Thoracic aorta (tissue), 2 donors: ENCODE data around the gene PTPRN2. TPM values are rescaled to one million over a fixed set of nuclear protein-coding genes. Genes with fewer than 3 reads are reported as not detected.
"Not testable (repeated sequence)": the region's sequence is repeated elsewhere in the genome, so short reads cannot be mapped to it uniquely, and the experiment has no call there.

Source experiments
- ATAC-seq: fragments of 150-250 bp; one replicate; pipeline ENCODE4 v1.8.0; 2017; ENCODE audit warnings: low read depth; ENCODE audit not compliant: insufficient number of reproducible peaks, low FRiP score
- DNase-seq: peaks from one replicate; pipeline ENCODE4 v3.0.0-alpha.2; 2020; ENCODE audit warnings: low spot score
- H3K27ac ChIP-seq, 2 donors: fragments of 200-600 bp; sonication (generic); 1 replicate in 1 of 2; 2 replicates in 1 of 2; pipeline ENCODE4 v1.5.1; 2016; ENCODE audit warnings: mild to moderate bottlenecking in 2 of 2, moderate library complexity in 2 of 2
- H3K27me3 ChIP-seq: fragments of 200-600 bp; sonication (generic); replicated peaks from 2 replicates; pipeline ENCODE4 v1.6.0; 2016; ENCODE audit warnings: mild to moderate bottlenecking; ENCODE audit not compliant: insufficient read depth
- H3K36me3 ChIP-seq: fragments of 200-600 bp; sonication (generic); one replicate; pipeline ENCODE4 v1.5.1; 2016
- H3K4me1 ChIP-seq, 2 donors: fragments of 200-600 bp; sonication (generic); 1 replicate in 1 of 2; 2 replicates in 1 of 2; pipeline versions ENCODE4 v1.5.1 to v1.6.0; 2016; ENCODE audit warnings: low read depth in 2 of 2, mild to moderate bottlenecking in 1 of 2; ENCODE audit not compliant: control insufficient read depth in 1 of 2
- H3K4me3 ChIP-seq: fragments of 200-600 bp; sonication (generic); 2 replicates; pipeline ENCODE4 v1.5.1; 2016; ENCODE audit warnings: mild to moderate bottlenecking
- H3K9me3 ChIP-seq: fragments of 200-600 bp; sonication (generic); 2 replicates; pipeline ENCODE4 v1.5.1; 2016
- total RNA-seq, 2 donors: library from RNA; depleted of rRNA; stranded (reverse); fragments of >200 nt; gene quantifications; one replicate each; pipeline versions ENCODE4 v1.1.0 to v1.2.3, GENCODE V29; 2016
- TF ChIP-seq, protein P1 (sequence below): fragments of 200-600 bp; sonication (generic); IDR thresholded peaks from one replicate; pipeline ENCODE4 v1.5.1; 2019; ENCODE audit warnings: antibody characterized with exemption

Gene PTPRN2
- total RNA-seq, 2 donors from 2014 or later = 2.2 to 3.1 TPM

DNA sequence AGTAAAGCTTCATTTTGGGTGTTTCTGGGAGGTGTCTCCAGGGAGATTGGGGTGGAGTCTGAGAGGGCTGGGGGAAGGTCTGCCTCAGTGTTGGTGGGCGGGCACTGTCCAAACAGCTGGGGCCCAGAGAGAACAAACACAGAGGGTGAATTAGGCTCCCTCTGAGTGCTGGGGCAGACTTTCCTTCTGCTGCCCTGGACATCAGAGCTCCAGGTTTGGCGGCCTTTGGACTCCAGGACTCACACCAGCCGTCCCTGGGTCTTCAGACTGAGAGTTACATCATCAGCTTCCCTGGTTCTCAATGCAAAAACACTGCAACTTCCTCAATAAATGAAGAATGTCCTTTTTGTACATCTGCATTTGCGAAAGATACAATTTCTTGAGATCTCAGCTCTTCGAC is 427.4 kb downstream of the PTPRN2 start:
- TF ChIP-seq, protein P1, sequence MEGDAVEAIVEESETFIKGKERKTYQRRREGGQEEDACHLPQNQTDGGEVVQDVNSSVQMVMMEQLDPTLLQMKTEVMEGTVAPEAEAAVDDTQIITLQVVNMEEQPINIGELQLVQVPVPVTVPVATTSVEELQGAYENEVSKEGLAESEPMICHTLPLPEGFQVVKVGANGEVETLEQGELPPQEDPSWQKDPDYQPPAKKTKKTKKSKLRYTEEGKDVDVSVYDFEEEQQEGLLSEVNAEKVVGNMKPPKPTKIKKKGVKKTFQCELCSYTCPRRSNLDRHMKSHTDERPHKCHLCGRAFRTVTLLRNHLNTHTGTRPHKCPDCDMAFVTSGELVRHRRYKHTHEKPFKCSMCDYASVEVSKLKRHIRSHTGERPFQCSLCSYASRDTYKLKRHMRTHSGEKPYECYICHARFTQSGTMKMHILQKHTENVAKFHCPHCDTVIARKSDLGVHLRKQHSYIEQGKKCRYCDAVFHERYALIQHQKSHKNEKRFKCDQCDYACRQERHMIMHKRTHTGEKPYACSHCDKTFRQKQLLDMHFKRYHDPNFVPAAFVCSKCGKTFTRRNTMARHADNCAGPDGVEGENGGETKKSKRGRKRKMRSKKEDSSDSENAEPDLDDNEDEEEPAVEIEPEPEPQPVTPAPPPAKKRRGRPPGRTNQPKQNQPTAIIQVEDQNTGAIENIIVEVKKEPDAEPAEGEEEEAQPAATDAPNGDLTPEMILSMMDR = no peak
- Histone ChIP-seq H3K27ac (no peak overlapping the region), H3K4me1 (no peaks in the 10 kb centered on the region), H3K9me3 (no peaks in the 10 kb centered on the region), H3K27me3 (no peaks in the 10 kb centered on the region), H3K36me3 (no peaks in the 10 kb centered on the region), H3K4me3 (no peak overlapping the region)
- DNase-seq = no peak
- ATAC-seq = no peak

DNA sequence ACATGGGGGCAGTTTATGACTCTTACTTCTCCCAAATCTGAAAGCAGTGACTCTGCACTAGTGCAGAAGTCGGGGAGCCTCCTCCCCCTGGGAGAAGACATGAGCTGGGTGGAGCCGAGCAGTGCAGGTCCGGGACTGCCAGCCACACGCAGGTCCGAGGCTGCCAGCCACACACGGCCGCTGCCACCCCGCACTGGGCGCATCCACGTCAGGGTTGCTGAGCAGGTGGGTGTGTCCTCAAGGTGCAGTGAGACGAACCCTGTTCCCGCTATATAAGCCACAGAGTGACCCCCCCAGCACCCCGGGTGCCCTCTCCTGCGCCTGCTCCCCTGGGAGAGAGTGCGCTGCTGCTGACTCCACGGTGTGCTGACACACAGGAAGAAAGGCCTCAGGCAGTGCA is 430.2 kb downstream of the PTPRN2 start:
- H3K4me3 ChIP-seq = no peak overlapping the region
- H3K27me3 ChIP-seq = no peaks in the 10 kb centered on the region
- H3K4me1 ChIP-seq = no peaks in the 10 kb centered on the region
- DNase-seq (no peak), ATAC-seq (no peak)
- TF ChIP-seq, protein P1 = no peak
- no peaks in the 10 kb centered on the region for H3K36me3 ChIP-seq
- no peaks in the 10 kb centered on the region for H3K9me3 ChIP-seq
- no peak overlapping the region for H3K27ac ChIP-seq

DNA sequence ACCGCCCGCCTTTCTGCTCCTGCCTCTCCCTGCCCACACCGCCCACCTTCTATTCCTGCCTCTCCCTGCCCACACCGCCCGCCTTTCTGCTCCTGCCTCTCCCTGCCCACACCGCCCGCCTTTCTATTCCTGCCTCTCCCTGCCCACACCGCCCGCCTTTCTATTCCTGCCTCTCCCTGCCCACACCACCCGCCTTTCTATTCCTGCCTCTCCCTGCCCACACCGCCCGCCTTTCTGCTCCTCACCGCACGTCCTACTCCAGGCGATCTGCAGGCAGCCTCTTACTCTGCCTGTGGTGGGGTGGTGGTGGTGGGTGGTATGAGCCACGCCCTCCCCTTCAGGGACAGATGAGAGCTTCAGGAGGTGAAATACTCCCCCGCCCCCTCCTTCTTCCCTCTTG is 436.4 kb downstream of the PTPRN2 start:
- not testable (repeated sequence) for H3K36me3 ChIP-seq, H3K4me1 ChIP-seq, DNase-seq, H3K4me3 ChIP-seq, H3K9me3 ChIP-seq, H3K27me3 ChIP-seq, H3K27ac ChIP-seq, ATAC-seq

DNA sequence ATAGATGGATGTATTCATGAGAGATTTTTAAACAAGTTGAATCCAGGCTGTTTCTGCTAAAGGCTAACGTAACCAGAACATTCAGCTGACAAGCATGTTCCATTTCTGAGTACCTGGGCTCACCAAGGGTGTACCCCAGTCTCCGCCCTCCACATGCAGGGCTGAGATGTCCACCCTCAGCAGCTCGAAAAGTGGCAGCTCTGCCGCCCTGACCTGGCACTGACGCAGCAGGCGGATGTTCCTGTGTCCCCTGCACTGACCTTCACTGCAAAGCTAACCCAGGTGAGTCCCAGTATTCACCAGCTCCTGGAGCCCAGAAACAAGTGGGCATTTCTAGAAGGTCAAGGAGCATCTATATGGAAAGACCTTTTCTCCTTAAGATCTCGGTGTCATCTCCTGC is 437.4 kb downstream of the PTPRN2 start:
- no peaks in the 10 kb centered on the region for H3K9me3 ChIP-seq
- DNase-seq (no peak), ATAC-seq (no peak)
- no peak overlapping the region for H3K4me3 ChIP-seq
- TF ChIP-seq, protein P1 = no peak
- H3K36me3 ChIP-seq = no peaks in the 10 kb centered on the region
- H3K4me1 ChIP-seq = no peaks in the 10 kb centered on the region
- no peaks in the 10 kb centered on the region for H3K27me3 ChIP-seq
- H3K27ac ChIP-seq = no peak overlapping the region

DNA sequence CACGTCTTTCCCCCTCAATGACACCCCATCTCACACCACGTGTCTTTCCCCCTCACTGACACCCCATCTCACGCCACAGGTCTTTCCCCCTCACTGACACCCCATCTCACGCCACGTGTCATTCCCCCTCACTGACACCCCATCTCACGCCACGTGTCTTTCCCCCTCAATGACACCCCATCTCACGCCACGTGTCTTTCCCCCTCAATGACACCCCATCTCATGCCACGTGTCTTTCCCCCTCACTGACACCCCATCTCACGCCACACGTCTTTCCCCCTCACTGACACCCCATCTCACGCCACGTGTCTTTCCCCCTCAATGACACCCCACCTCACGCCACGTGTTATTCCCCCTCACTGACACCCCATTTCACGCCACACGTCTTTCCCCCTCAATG is 440.2 kb downstream of the PTPRN2 start:
- ATAC-seq, H3K4me1 ChIP-seq, DNase-seq, H3K4me3 ChIP-seq, H3K36me3 ChIP-seq, H3K27ac ChIP-seq, H3K9me3 ChIP-seq, H3K27me3 ChIP-seq: not testable (repeated sequence)

DNA sequence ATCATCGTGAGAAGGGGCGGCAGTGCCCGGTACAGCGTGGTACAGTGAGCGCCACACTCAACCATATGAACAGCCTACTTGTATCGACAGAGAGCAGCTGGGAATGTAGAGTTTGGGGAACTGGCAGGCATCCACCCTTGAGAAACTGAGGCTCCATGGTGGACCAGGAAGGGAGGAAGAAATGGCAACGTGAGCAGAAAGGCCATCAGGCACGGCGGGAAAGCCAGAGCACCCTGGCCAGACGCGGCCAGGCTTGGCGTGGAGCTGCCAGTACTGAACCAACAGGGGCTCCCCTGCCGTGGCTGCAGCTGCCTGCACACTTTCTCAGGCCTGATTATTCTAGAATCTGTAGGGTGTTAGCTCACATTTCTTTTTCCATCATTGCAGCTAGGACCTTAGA is 442.3 kb downstream of the PTPRN2 start:
- H3K9me3 ChIP-seq = no peaks in the 10 kb centered on the region
- DNase-seq = no peak

More for the DNA sequence above, 442.3 kb downstream of the PTPRN2 start:
- Histone ChIP-seq H3K27ac (no peak overlapping the region), H3K4me1 (no peaks in the 10 kb centered on the region), H3K27me3 (no peaks in the 10 kb centered on the region), H3K4me3 (no peak overlapping the region), H3K36me3 (no peaks in the 10 kb centered on the region)
- ATAC-seq = no peak
- TF ChIP-seq, protein P1 = no peak
